Panc1 (cell line): ENCODE data around the gene CTDSP2. TPM values are rescaled to one million over a fixed set of nuclear protein-coding genes. Genes with fewer than 3 reads are reported as not detected.

Experiments used
- ATAC-seq: fragments of 200-7000 bp; cut with Tn5 transposase; 2 replicates; pipeline ENCODE4 v1.9.1; 2020; ENCODE audit warnings: mild to moderate bottlenecking, moderate library complexity
- BruUV-seq: library from RNA; stranded (reverse); fragments of 400-500 nt; replicated peaks from 2 replicates; lab custom pipeline; 2021; lab: Mats Ljungman, UMichigan
- CTCF ChIA-PET: fragments of 300-600 bp; sonication (Branson Sonifier 250); formaldehyde crosslinking; loops from one replicate; lab custom pipeline; 2022; ENCODE audit warnings: antibody characterized with exemption; lab: Charles Lee
- POLR2A ChIA-PET: fragments of 300-600 bp; sonication (Branson Sonifier 250); formaldehyde crosslinking; loops from one replicate; lab custom pipeline; 2022; ENCODE audit warnings: antibody characterized with exemption; lab: Charles Lee
- DNase-seq: peaks from one replicate; pipeline ENCODE4 v3.0.0-alpha.2; 2010; ENCODE audit warnings: low read depth, low spot score
- H3K27ac ChIP-seq: 2 replicates; pipeline ENCODE4 v1.5.1; 2011; ENCODE audit warnings: mild to moderate bottlenecking, low read length, inconsistent platforms
- H3K27me3 ChIP-seq: fragments of 200-500 bp; sonication (Bioruptor generic); 2 replicates; pipeline ENCODE4 v1.6.0; 2014; ENCODE audit warnings: low read length, inconsistent platforms; ENCODE audit not compliant: control insufficient read depth, insufficient read depth
- H3K36me3 ChIP-seq: fragments of 200-500 bp; sonication (Bioruptor generic); 2 replicates; pipeline ENCODE4 v1.5.1; 2014; ENCODE audit warnings: inconsistent platforms, mild to moderate bottlenecking, low read length, moderate library complexity; ENCODE audit not compliant: control insufficient read depth, insufficient read depth
- H3K4me1 ChIP-seq: 2 replicates; pipeline ENCODE4 v1.5.1; 2011; ENCODE audit warnings: inconsistent platforms, mild to moderate bottlenecking, low read length, moderate library complexity; ENCODE audit not compliant: control insufficient read depth, insufficient read depth
- H3K4me3 ChIP-seq, 2 experiments: 2 replicates each; pipeline ENCODE4 v1.5.1; 2011 to 2012; ENCODE audit warnings: low read depth in 2 of 2, low read length in 2 of 2, mild to moderate bottlenecking in 2 of 2, inconsistent platforms in 1 of 2, moderate library complexity in 1 of 2
- H3K9me3 ChIP-seq: fragments of 200-500 bp; sonication (Bioruptor generic); 2 replicates; pipeline ENCODE4 v1.5.1; 2014; ENCODE audit warnings: low read depth, mild to moderate bottlenecking, inconsistent platforms, low read length, moderate library complexity; ENCODE audit not compliant: control insufficient read depth, insufficient read depth
- POLR2AphosphoS5 ChIP-seq: IDR thresholded peaks from 2 replicates; pipeline ENCODE4 v1.6.1; 2012; ENCODE audit warnings: mild to moderate bottlenecking, low read depth, low read length, moderate library complexity
- SIN3A ChIP-seq: IDR thresholded peaks from 2 replicates; pipeline ENCODE4 v1.6.1; 2012; ENCODE audit warnings: low read depth, mild to moderate bottlenecking, low read length, moderate library complexity, borderline replicate concordance; ENCODE audit not compliant: insufficient read depth
- TCF7L2 ChIP-seq: IDR thresholded peaks from 2 replicates; pipeline ENCODE4 v1.6.1; 2011; ENCODE audit warnings: mild to moderate bottlenecking, low read depth, low read length, inconsistent platforms
- in situ Hi-C: cut with HindIII; loops from 2 replicates; pipeline ENCODE4 v1.10.0; 2016; ENCODE audit warnings: low sequenced_read_pairs, low pct_unique_long_range_greater_than_20kb
- intact Hi-C: fragments of 100-400 bp; cut with micrococcal nuclease; formaldehyde crosslinking; loops from one replicate; pipeline ENCODE4 v1.10.0; 2022; ENCODE audit not compliant: unreplicated experiment
- total RNA-seq: library from RNA; stranded (reverse); gene quantifications from one replicate; pipeline ENCODE4 v1.2.1, GENCODE V29; 2021; ENCODE audit not compliant: unreplicated experiment
- TF ChIP-seq, protein P1 (sequence below): fragments of 450-650 bp; IDR thresholded peaks from 2 replicates; pipeline ENCODE4 v1.5.1; 2017; ENCODE audit warnings: mild to moderate bottlenecking
- TF ChIP-seq, protein P2 (sequence below), 2 experiments: IDR thresholded peaks; 2 replicates each; pipeline ENCODE4 v1.6.1; 2011 to 2012; ENCODE audit warnings: low read depth in 2 of 2, control low read depth in 1 of 2, low read length in 1 of 2, mild to moderate bottlenecking in 1 of 2, moderate library complexity in 1 of 2; ENCODE audit not compliant: insufficient read depth in 1 of 2

Gene CTDSP2
- total RNA-seq, 1 experiment from 2014 or later: 120 TPM

DNA sequence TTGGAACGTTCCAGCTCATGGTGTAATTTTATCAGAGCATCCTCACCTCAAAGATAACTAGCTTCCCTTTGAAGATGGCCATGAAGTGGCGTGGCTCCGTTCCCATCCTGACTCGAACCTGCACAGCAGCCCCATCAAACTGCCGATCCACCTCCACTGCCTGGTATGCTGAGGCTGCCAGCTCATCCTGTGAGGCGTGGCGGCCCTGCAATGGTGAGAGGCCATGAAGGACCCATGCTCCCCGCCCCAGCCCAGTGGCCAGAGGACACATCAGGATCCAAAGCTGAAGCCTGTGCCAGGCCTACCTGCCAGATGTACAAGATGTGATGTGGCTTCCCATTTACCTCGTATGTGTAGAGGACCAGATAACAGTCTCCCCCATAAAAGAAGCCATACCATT is 39.2 kb downstream of the CTDSP2 start:
- in situ Hi-C loops (no loop called here), intact Hi-C loops (no loop called here)
- Histone ChIP-seq H3K27ac (no peak overlapping the region), H3K9me3 (no peaks in the 10 kb centered on the region), H3K4me3 (no peak overlapping the region), H3K27me3 (no peaks in the 10 kb centered on the region), H3K36me3 (no peaks in the 10 kb centered on the region), H3K4me1 (no peaks in the 10 kb centered on the region)
- BruUV-seq: no TSS peak
- TF ChIP-seq, protein P1, sequence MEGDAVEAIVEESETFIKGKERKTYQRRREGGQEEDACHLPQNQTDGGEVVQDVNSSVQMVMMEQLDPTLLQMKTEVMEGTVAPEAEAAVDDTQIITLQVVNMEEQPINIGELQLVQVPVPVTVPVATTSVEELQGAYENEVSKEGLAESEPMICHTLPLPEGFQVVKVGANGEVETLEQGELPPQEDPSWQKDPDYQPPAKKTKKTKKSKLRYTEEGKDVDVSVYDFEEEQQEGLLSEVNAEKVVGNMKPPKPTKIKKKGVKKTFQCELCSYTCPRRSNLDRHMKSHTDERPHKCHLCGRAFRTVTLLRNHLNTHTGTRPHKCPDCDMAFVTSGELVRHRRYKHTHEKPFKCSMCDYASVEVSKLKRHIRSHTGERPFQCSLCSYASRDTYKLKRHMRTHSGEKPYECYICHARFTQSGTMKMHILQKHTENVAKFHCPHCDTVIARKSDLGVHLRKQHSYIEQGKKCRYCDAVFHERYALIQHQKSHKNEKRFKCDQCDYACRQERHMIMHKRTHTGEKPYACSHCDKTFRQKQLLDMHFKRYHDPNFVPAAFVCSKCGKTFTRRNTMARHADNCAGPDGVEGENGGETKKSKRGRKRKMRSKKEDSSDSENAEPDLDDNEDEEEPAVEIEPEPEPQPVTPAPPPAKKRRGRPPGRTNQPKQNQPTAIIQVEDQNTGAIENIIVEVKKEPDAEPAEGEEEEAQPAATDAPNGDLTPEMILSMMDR: no peak
- TF ChIP-seq POLR2AphosphoS5 (no peak), TCF7L2 (no peak), SIN3A (no peak)
- TF ChIP-seq, protein P2, sequence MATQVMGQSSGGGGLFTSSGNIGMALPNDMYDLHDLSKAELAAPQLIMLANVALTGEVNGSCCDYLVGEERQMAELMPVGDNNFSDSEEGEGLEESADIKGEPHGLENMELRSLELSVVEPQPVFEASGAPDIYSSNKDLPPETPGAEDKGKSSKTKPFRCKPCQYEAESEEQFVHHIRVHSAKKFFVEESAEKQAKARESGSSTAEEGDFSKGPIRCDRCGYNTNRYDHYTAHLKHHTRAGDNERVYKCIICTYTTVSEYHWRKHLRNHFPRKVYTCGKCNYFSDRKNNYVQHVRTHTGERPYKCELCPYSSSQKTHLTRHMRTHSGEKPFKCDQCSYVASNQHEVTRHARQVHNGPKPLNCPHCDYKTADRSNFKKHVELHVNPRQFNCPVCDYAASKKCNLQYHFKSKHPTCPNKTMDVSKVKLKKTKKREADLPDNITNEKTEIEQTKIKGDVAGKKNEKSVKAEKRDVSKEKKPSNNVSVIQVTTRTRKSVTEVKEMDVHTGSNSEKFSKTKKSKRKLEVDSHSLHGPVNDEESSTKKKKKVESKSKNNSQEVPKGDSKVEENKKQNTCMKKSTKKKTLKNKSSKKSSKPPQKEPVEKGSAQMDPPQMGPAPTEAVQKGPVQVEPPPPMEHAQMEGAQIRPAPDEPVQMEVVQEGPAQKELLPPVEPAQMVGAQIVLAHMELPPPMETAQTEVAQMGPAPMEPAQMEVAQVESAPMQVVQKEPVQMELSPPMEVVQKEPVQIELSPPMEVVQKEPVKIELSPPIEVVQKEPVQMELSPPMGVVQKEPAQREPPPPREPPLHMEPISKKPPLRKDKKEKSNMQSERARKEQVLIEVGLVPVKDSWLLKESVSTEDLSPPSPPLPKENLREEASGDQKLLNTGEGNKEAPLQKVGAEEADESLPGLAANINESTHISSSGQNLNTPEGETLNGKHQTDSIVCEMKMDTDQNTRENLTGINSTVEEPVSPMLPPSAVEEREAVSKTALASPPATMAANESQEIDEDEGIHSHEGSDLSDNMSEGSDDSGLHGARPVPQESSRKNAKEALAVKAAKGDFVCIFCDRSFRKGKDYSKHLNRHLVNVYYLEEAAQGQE (IDR thresholded peaks at IDR 0.05; ENCODE audit: insufficient read depth in 1 of 2, low read depth in 2 of 2, low read length in 1 of 2): no peak
- CTCF ChIA-PET: no interaction called here
- ATAC-seq (no peak), DNase-seq (no peak)
- POLR2A ChIA-PET: interaction anchor here (0.6 to 1.2 kb wide), 2 partner anchors 10 to 11 kb away, joined by 3 read pairs; no protein-coding TSS in a partner anchor

DNA sequence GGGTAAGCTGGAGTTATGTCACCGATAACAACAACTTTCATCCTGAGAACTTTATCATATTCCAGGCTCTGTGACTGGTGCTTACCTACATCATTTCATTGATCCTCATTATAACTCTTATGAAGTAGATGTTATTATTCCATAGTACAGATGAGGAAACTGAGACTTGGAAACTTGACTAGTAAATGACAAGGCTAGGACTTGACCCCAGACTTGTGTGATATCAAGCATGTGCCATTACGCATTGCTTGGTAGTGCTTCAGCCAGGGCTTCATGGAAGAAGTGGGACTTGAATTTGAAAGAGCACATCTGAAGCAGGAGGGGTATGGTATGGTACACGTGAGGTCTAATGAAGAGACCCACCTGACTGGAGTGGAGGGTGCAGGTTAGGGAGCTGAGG is 39.9 kb downstream of the CTDSP2 start:
- no peak for DNase-seq
- no TSS peak for BruUV-seq
- in situ Hi-C loops: no loop called here

More for the DNA sequence above, 39.9 kb downstream of the CTDSP2 start:
- no peaks in the 10 kb centered on the region for H3K4me1 ChIP-seq
- POLR2A ChIA-PET: interaction anchor here (1.2 kb wide), 1 partner anchor 11 kb away, joined by 3 read pairs; no protein-coding TSS in a partner anchor
- no peaks in the 10 kb centered on the region for H3K27me3 ChIP-seq
- TF ChIP-seq, protein P2 (IDR thresholded peaks at IDR 0.05; ENCODE audit: insufficient read depth in 1 of 2, low read depth in 2 of 2, low read length in 1 of 2): no peak
- TF ChIP-seq SIN3A (no peak), TCF7L2 (no peak), POLR2AphosphoS5 (no peak)
- TF ChIP-seq, protein P1: no peak
- CTCF ChIA-PET: no interaction called here
- no peak overlapping the region for H3K4me3 ChIP-seq
- intact Hi-C loops: no loop called here
- H3K27ac ChIP-seq: no peak overlapping the region
- H3K9me3 ChIP-seq: no peaks in the 10 kb centered on the region
- H3K36me3 ChIP-seq: no peaks in the 10 kb centered on the region
- ATAC-seq: no peak
